Stomach (tissue), 9 donors: ENCODE results near the gene SIM2. TPM values are rescaled to one million over a fixed set of nuclear protein-coding genes. Genes with fewer than 3 reads are reported as not detected.

Experiments
- DNase-seq, 2 donors: peaks; one replicate each; pipeline versions ENCODE4 v3.0.0 to v3.0.0-alpha.2; 2013 to 2019
- H3K27ac ChIP-seq, 5 donors: fragments of 200-600 bp in 4 of 5; sonication (generic) in 4 of 5; one replicate each; pipeline ENCODE4 v1.5.1; 2013 to 2019; ENCODE audit warnings: mild to moderate bottlenecking in 1 of 5, moderate library complexity in 1 of 5
- H3K27me3 ChIP-seq, 3 donors: fragments of 200-600 bp; sonication (generic); one replicate each; pipeline ENCODE4 v1.5.1; 2017 to 2019; ENCODE audit warnings: mixed run types in 1 of 3
- H3K36me3 ChIP-seq, 4 donors: fragments of 200-600 bp; sonication (generic); 1 replicate in 3 of 4; 2 replicates in 1 of 4; pipeline ENCODE4 v1.5.1; 2016 to 2019
- H3K4me1 ChIP-seq, 4 donors: fragments of 200-600 bp; sonication (generic); one replicate each; pipeline ENCODE4 v1.5.1; 2016 to 2019
- H3K4me3 ChIP-seq, 4 donors: fragments of 200-600 bp; sonication (generic) in 3 of 4; one replicate each; pipeline ENCODE4 v1.5.1; 2016 to 2019; ENCODE audit warnings: mild to moderate bottlenecking in 1 of 4
- H3K9me3 ChIP-seq, 4 donors: fragments of 200-600 bp; sonication (generic); one replicate each; pipeline ENCODE4 v1.5.1; 2016 to 2019
- CTCF ChIP-seq, 7 experiments: fragments of 450-650 bp in 4 of 7; fragments of 200-600 bp in 3 of 7; sonication (generic) in 3 of 7; IDR thresholded peaks; one replicate each; pipeline ENCODE4 v1.5.1; 2016 to 2019; ENCODE audit warnings: antibody characterized with exemption in 7 of 7, control low read depth in 2 of 7, mild to moderate bottlenecking in 1 of 7
- EP300 ChIP-seq: sonication (generic); formaldehyde crosslinking; IDR thresholded peaks from one replicate; pipeline ENCODE4 v1.6.1; 2017; ENCODE audit warnings: antibody characterized with exemption
- POLR2A ChIP-seq, 4 donors: fragments of 450-650 bp; IDR thresholded peaks; one replicate each; pipeline ENCODE4 v1.6.1; 2016; ENCODE audit warnings: antibody characterized with exemption in 4 of 4, control low read depth in 2 of 4, mild to moderate bottlenecking in 1 of 4, moderate library complexity in 1 of 4
- POLR2AphosphoS5 ChIP-seq, 3 donors: sonication (generic); formaldehyde crosslinking; IDR thresholded peaks; one replicate each; pipeline ENCODE4 v1.6.1; 2016; ENCODE audit warnings: antibody characterized with exemption in 3 of 3
- WGBS, 5 donors: extraction: QIAGEN DNeasy Blood & Tissue Kit in 3 of 5; methylation state at CpG; one replicate each; pipeline versions ENCODE4 v1.1.5 to v1.1.7; 2013 to 2018; 5-methylcytosine and 5-hydroxymethylcytosine counted together
- intact Hi-C: fragments of 100-400 bp; cut with DNase I; formaldehyde crosslinking; loops from one replicate; pipeline ENCODE4 v1.15.1; 2023; ENCODE audit warnings: low total_unique reads
- polyA plus RNA-seq, 3 donors: library from polyadenylated mRNA; stranded (reverse); fragments of 200-250 nt; gene quantifications; one replicate each; pipeline ENCODE4 v1.2.3, GENCODE V29; 2013
- total RNA-seq, 5 donors: library from RNA; depleted of rRNA; stranded (reverse); fragments of >200 nt; gene quantifications; one replicate each; pipeline versions ENCODE4 v1.1.0 to v1.2.3, GENCODE V29; 2014 to 2016
- donor health status: healthy with polysubstance abuse.
- donor health status: Bipolar disorder and iron deficiency.
- donor health status: healthy.

SIM2 gene
- total and polyA plus RNA-seq, 8 donors: 3.3 to 28.3 (median 14.0) TPM; not detected in 1

GRCh38 chr21:36751383-36751782 is 52.5 kb downstream of the SIM2 start:
- TF ChIP-seq POLR2A (IDR thresholded peaks at IDR 0.05) (no peak), POLR2AphosphoS5 (IDR thresholded peaks at IDR 0.05) (no peak), EP300 (no peak), CTCF (IDR thresholded peaks at IDR 0.05) (no peak)
- H3K4me1 ChIP-seq: peaks cover 8 to 16% (median 14%) of the 10 kb centered on the region in 4 donors
- DNase-seq: peak in 1 of 2 donors; percentile 31
- peaks cover 0 to 26% (median 3%) of the 10 kb centered on the region in 3 donors for H3K27me3 ChIP-seq
- H3K36me3 ChIP-seq: peaks cover 0 to 47% (median 20%) of the 10 kb centered on the region in 4 donors
- 73 to 83% (median 76%) methylated on average over 10 of the region's 10 CpGs for WGBS, 5 donors
- H3K27ac ChIP-seq: no peak overlapping the region
- H3K9me3 ChIP-seq: no peaks in the 10 kb centered on the region
- H3K4me3 ChIP-seq: no peak overlapping the region
- intact Hi-C loops: no loop called here

GRCh38 chr21:36753556-36753955 is 54.6 kb downstream of the SIM2 start:
- Histone ChIP-seq H3K36me3 (peaks cover 0 to 56% (median 19%) of the 10 kb centered on the region in 4 donors), H3K9me3 (no peaks in the 10 kb centered on the region), H3K27ac (no peak overlapping the region), H3K27me3 (peaks cover 0 to 6% (median 0%) of the 10 kb centered on the region in 3 donors), H3K4me3 (no peak overlapping the region), H3K4me1 (peaks cover 0 to 5% (median 0%) of the 10 kb centered on the region in 4 donors)
- DNase-seq: no peak
- intact Hi-C loops: no loop called here
- 76 to 85% (median 83%) methylated on average over 3 of the region's 3 CpGs for WGBS, 5 donors
- no peak for TF ChIP-seq CTCF (IDR thresholded peaks at IDR 0.05)
- TF ChIP-seq POLR2AphosphoS5 (IDR thresholded peaks at IDR 0.05): no peak
- no peak for TF ChIP-seq POLR2A (IDR thresholded peaks at IDR 0.05)
- no peak for TF ChIP-seq EP300

GRCh38 chr21:36754241-36754898 is 55.5 kb downstream of the SIM2 start:
- 74 to 85% (median 79%) methylated on average over 21 to 22 of the region's 22 CpGs for WGBS, 5 donors
- intact Hi-C loops: no loop called here
- TF ChIP-seq EP300 (no peak), CTCF (IDR thresholded peaks at IDR 0.05) (no peak), POLR2AphosphoS5 (IDR thresholded peaks at IDR 0.05) (no peak), POLR2A (IDR thresholded peaks at IDR 0.05) (no peak)
- Histone ChIP-seq H3K9me3 (no peaks in the 10 kb centered on the region), H3K4me3 (no peak overlapping the region), H3K4me1 (peaks cover 0 to 5% (median 0%) of the 10 kb centered on the region in 4 donors), H3K36me3 (peaks cover 0 to 64% (median 20%) of the 10 kb centered on the region in 4 donors), H3K27me3 (no peaks in the 10 kb centered on the region), H3K27ac (no peak overlapping the region)
- no peak for DNase-seq

- TF ChIP-seq EP300 (no peak), POLR2AphosphoS5 (IDR thresholded peaks at IDR 0.05) (no peak), POLR2A (IDR thresholded peaks at IDR 0.05) (no peak), CTCF (IDR thresholded peaks at IDR 0.05) (no peak)
- no peak overlapping the region for H3K4me3 ChIP-seq
- DNase-seq: peak in 1 of 2 donors; percentile 11
- intact Hi-C loops: no loop called here
- peaks cover 0 to 5% (median 0%) of the 10 kb centered on the region in 4 donors for H3K4me1 ChIP-seq
- 82 to 88% (median 85%) methylated on average over 7 of the region's 7 CpGs for WGBS, 5 donors
- H3K27me3 ChIP-seq: no peaks in the 10 kb centered on the region
- peaks cover 0 to 70% (median 19%) of the 10 kb centered on the region in 4 donors for H3K36me3 ChIP-seq
- H3K9me3 ChIP-seq: no peaks in the 10 kb centered on the region
- no peak overlapping the region for H3K27ac ChIP-seq
These were observed 57.6 kb downstream of the SIM2 start for GRCh38 chr21:36756527-36756926.
